ENCODE results near the gene MFAP3. TPM values are rescaled to one million over a fixed set of nuclear protein-coding genes. Genes with fewer than 3 reads are reported as not detected.

MFAP3 gene
- total RNA-seq, 2 experiments from 2014 or later = 27.7 to 29.9 TPM

GRCh38 chr5:154059039-154059430 is 20.3 kb downstream of the MFAP3 start:
- CTCF ChIA-PET (ENCODE audit: unreplicated experiment) = no interaction called here
- Histone ChIP-seq H3K4me3 (ENCODE audit: low read depth, low read length, poor library complexity, severe bottlenecking) (peak overlapping the region; percentile 21), H2AFZ (ENCODE audit: low read length) (no peak overlapping the region), H3K9me2 (ENCODE audit: insufficient read depth, low read length) (no peaks in the 10 kb centered on the region), H3K4me1 (ENCODE audit: insufficient read depth, low read length, poor library complexity, severe bottlenecking) (peaks cover 26% of the 10 kb centered on the region), H3K27ac (ENCODE audit: low read depth, low read length, poor library complexity, severe bottlenecking) (peak overlapping the region; percentile 28), H3K9me3 (ENCODE audit: low read length) (no peaks in the 10 kb centered on the region), H4K20me1 (ENCODE audit: insufficient read depth, low read length) (no peaks in the 10 kb centered on the region), H3K79me2 (ENCODE audit: insufficient read depth, low read depth, low read length) (no peaks in the 10 kb centered on the region), H3K4me2 (ENCODE audit: low read length) (peak overlapping the region; percentile 57), H3K36me3 (ENCODE audit: insufficient read depth, low read length) (peaks cover 19% of the 10 kb centered on the region)
- POLR2A ChIA-PET = interaction anchor here (0.8 to 2.4 kb wide), 7 partner anchors 9 to 1083 kb away, joined by 3 to 19 read pairs (median 7); partner anchors contain the start of genes FAM114A2 and MFAP3
- DNase-seq (ENCODE audit: low spot score) = no peak
- TF ChIP-seq CTCF (conservative IDR thresholded peaks at IDR 0.05; ENCODE audit: low read length) = no peak
- TF ChIP-seq EZH2phosphoT487 (IDR thresholded peaks at IDR 0.05; ENCODE audit: borderline replicate concordance, low read depth, low read length) = no peak
- intact Hi-C loops (cut with micrococcal nuclease; ENCODE audit: unreplicated experiment) = no loop called here
- BruUV-seq (replicated peaks) = no TSS peak

GRCh38 chr5:154059583-154059982 is 20.8 kb downstream of the MFAP3 start:
- H4K20me1 ChIP-seq (ENCODE audit: insufficient read depth, low read length) = no peaks in the 10 kb centered on the region
- intact Hi-C loops (cut with micrococcal nuclease; ENCODE audit: unreplicated experiment) = no loop called here
- peaks cover 13% of the 10 kb centered on the region for H3K36me3 ChIP-seq (ENCODE audit: insufficient read depth, low read length)
- DNase-seq (ENCODE audit: low spot score) = no peak
- no peaks in the 10 kb centered on the region for H3K9me3 ChIP-seq (ENCODE audit: low read length)
- ChIA-PET CTCF (ENCODE audit: unreplicated experiment) (no interaction called here), POLR2A (interaction anchor here (0.7 to 2.4 kb wide), 7 partner anchors 10 to 349 kb away, joined by 3 to 19 read pairs (median 4); partner anchors contain the start of genes FAM114A2 and MFAP3)
- BruUV-seq (replicated peaks) = no TSS peak
- no peaks in the 10 kb centered on the region for H3K79me2 ChIP-seq (ENCODE audit: insufficient read depth, low read depth, low read length)
- H3K4me1 ChIP-seq (ENCODE audit: insufficient read depth, low read length, poor library complexity, severe bottlenecking) = peaks cover 26% of the 10 kb centered on the region
- H3K9me2 ChIP-seq (ENCODE audit: insufficient read depth, low read length) = no peaks in the 10 kb centered on the region
- H3K4me3 ChIP-seq (ENCODE audit: low read depth, low read length, poor library complexity, severe bottlenecking) = no peak overlapping the region
- H3K4me2 ChIP-seq (ENCODE audit: low read length) = peak overlapping the region; percentile 57; the same call in 1 of the 2 replicates
- TF ChIP-seq EZH2phosphoT487 (IDR thresholded peaks at IDR 0.05; ENCODE audit: borderline replicate concordance, low read depth, low read length) = no peak
- no peak overlapping the region for H2AFZ ChIP-seq (ENCODE audit: low read length)
- H3K27ac ChIP-seq (ENCODE audit: low read depth, low read length, poor library complexity, severe bottlenecking) = no peak overlapping the region

- DNase-seq (ENCODE audit: low spot score) = no peak
- intact Hi-C loops (cut with micrococcal nuclease; ENCODE audit: unreplicated experiment) = no loop called here
These were observed 21.8 kb downstream of the MFAP3 start for GRCh38 chr5:154060606-154061005.

More at GRCh38 chr5:154060606-154061005, 21.8 kb downstream of the MFAP3 start:
- no TSS peak for BruUV-seq (replicated peaks)
- Histone ChIP-seq H3K9me2 (ENCODE audit: insufficient read depth, low read length) (no peaks in the 10 kb centered on the region), H3K4me3 (ENCODE audit: low read depth, low read length, poor library complexity, severe bottlenecking) (no peak overlapping the region), H3K4me1 (ENCODE audit: insufficient read depth, low read length, poor library complexity, severe bottlenecking) (peaks cover 26% of the 10 kb centered on the region), H3K4me2 (ENCODE audit: low read length) (no peak overlapping the region), H3K27ac (ENCODE audit: low read depth, low read length, poor library complexity, severe bottlenecking) (no peak overlapping the region), H3K9me3 (ENCODE audit: low read length) (no peaks in the 10 kb centered on the region), H3K79me2 (ENCODE audit: insufficient read depth, low read depth, low read length) (no peaks in the 10 kb centered on the region), H4K20me1 (ENCODE audit: insufficient read depth, low read length) (no peaks in the 10 kb centered on the region), H2AFZ (ENCODE audit: low read length) (no peak overlapping the region), H3K36me3 (ENCODE audit: insufficient read depth, low read length) (peaks cover 3% of the 10 kb centered on the region)
- TF ChIP-seq EZH2phosphoT487 (IDR thresholded peaks at IDR 0.05; ENCODE audit: borderline replicate concordance, low read depth, low read length) = no peak
- no peak for TF ChIP-seq CTCF (conservative IDR thresholded peaks at IDR 0.05; ENCODE audit: low read length)
- CTCF ChIA-PET (ENCODE audit: unreplicated experiment) = no interaction called here
- POLR2A ChIA-PET = interaction anchor here (0.6 to 1.2 kb wide), 4 partner anchors 9 to 535 kb away, joined by 3 to 4 read pairs (median 4); no protein-coding TSS in a partner anchor

Measured in OCI-LY7 (cell line).